GM19324 (cell line): Measurements from ENCODE around the gene RUNDC1.

Experiments used
- ATAC-seq: cut with Tn5 transposase; IDR thresholded peaks from one replicate; pipeline ENCODE4 v1.9.1; 2021; ENCODE audit warnings: mild to moderate bottlenecking, moderate library complexity; ENCODE audit not compliant: unreplicated experiment, low FRiP score

The RUNDC1 gene

DNA sequence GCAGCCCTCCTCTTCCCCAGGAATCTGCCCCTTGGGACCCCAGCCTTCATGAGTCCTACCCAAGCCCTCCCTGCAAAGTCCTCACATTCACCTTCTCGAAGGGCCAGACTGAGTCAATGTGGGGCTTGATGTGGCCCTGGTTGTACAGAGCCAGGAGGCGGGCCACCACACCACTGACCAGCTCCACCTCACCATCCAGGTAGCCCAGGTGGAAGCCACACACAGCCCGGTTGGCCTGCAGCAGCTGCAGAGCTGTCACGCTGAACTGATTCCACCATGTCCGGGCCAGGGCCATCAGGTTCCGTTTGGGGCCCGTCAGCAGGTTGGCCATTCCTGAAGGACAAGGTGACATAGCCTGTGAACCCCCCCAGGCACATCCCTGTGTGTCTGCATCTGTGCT lies 35.9 kb downstream of the RUNDC1 start:
- ATAC-seq, result no peak

DNA sequence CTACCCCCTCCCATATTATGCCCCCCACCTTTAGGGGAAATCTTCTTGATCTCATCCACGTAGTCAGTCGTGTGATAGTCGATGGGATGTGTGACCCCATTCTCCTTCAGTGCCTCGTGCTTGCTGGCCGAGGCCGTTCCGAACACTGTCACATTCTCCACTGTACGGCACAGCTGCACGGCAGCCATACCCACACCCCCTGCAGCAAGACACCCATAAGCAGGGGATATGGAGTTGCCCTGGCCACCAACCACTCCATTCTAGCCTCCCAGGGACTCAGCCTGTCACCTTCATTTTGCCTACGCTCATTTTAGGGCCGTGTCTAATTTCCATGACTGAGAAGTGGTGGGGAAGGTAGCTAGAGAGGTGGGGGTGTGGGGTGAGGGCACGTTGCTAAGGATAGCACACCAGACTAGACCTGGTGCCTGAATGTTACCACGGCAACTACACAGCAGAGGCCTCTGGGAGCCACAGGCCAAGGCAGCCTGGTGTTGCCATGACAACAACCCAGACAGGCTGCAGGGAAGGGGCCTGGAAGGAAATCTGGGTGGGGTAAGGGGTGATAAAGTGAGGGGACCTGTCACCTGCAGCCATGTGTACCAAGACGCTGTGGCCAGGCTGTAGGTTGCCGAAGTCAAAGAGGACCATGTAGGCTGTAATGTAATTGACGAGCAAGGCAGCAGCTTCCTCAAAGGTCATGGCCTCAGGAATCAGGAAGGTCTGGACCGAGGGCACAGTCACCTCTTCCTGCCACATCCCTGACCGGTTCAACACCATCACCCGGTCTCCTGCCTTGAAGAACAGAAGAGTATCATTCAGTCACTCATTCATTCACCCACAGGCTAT lies 37.9 kb downstream of the RUNDC1 start:
- ATAC-seq, result no peak

DNA sequence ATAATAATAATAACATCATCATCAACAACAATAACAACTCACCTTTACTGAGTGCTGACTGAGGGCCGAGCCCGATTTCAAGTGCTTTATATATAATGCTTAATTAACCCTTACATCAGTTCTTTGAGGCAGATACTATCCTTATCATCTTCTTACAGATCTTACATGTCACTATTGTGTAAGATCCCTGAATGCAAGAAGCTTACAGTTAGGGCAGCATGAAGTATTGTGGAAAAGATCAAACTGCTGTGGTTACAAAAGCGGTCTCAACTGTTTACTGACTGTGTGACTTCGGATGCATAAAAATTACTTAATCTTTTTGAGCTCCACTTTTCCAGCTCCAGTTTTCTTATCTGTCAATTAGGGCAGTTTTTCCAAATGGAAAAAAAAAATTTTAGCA lies 38.6 kb downstream of the RUNDC1 start:
- no peak for ATAC-seq

DNA sequence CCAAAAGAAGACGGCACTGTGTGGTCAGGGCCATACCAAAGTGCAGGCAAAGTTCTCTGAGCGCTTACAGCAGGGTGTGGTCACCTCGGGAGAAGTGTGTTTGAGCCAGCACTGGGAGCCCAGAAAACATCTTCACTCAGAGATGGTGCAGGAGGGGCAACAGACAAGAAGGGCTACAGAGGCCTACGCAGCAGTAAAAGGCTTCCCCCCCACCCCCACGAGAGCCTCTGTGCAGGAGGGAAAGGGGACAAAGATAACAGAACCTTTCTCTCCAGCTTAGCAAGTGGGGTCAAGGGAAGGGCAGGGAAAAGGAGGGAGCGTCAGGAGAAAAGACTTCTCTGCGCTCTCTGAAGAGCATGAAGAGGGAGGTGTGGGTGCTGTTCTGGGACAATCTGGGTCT lies 39.1 kb downstream of the RUNDC1 start:
- no peak for ATAC-seq

DNA sequence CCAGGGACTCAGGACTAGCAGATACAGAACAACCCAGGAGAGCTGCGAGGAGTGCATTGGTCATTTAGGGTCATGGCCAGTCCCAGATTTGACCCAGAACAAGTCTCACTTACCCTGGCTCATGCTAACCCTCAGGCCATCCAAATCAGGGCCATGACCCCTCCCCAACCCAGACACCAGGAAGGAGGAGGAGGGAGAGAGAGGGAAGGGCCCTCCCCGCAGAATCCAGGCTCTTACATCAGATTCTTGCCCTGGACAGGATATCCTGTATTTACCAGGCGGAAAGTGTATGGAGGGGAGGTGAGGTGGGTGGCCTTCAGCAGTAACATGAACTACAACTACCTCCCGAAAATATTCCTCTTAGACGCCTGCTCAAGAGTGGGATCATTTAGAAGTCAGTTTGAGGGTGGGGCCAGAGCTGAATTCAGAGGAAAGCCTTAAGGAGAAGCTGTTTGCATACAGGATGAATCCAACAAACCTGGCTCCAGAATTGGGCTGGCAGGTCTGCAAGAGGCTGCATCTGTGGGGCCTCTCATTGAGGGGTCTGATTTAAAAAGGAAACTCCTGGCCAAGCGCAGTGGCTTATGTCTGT lies 39.8 kb downstream of the RUNDC1 start:
- no peak for ATAC-seq

DNA sequence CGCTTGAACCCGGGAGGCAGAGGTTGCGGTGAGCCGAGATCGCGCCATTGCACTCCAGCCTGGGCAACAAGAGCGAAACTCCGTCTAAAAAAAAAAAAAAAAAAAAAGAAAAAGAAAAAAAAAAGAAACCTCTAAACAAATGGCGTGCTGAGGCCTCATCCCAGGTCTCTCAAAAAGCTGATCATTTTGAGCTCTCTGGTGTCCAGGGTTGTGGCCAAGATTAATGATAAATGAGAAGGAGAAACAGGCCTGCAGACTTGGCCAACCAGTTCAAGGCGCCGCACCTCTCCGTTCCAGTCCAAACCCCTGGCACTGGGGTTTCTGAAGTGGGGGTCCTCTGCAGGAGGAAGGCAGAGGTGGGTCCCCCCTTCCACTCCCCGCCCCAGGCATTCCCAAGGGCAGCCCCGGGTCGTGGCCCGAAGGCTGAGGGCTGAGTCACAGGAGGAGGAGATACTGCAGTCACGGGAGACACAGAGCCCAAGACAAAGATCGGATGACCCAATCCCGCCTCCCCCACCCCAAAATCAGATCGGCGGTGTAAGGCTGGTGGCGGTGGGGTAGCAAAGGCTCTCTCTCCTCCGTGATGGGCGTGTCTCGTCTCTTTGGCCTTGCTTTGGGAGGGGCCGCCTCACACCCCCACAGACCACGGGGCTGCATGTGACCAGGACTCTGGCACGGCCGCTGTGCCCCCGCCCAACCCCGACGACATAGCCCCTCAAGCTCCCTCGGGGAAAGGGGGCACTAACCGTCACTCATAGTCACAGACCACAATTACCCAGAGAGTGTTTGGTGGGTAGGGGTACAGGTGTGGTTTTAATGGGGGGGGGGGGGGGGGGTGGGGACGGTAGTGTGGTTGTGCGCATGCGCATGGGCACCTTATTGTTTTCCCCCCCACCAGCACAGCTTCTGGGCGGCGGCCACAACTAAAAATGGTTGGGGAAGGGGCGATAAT lies 40.7 kb downstream of the RUNDC1 start:
- no peak for ATAC-seq

DNA sequence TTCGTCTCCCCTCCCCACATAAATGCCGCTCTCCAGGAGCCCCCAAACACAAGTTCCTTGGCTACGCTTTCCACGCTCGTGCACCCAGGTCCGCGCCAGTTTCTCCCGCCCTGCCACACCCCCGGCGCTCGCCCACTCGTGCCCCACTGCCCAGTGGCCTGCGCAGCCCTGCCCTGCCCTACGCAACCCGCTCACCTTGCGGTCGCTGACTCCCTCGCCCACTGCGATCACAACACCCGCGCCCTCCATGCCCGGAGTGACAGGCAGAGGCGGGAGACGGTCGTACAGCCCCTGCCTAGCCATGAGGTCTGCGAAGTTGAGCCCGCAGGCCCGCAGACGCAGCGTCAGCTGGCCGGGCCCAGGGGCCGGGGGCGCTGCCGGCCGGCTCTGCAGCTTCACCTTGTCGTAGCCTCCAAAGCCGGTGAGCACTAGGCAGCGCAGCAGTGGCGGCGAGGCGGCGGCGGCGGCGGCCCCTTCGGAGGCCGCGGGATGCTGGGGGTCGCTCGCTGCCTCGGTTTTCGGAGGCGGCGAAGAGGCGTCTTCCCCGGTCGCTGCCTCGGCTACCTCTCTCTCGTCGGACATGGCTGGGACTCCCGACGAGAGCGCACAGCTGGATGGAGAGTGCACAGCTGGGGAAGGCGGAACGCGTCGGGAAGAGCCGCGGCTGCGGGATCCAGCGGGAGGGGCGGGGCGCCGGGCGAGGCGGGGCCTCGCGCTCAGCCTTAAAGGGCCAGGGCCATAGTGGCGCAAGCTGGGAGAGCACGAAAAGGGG lies 41.6 kb downstream of the RUNDC1 start, which contains the start of gene VAT1:
VAT1 (minus strand) TSS at position 645 of the 772 bp plus-strand sequence; CDS start at position 582, 63 bp downstream.
- no peak for ATAC-seq

DNA sequence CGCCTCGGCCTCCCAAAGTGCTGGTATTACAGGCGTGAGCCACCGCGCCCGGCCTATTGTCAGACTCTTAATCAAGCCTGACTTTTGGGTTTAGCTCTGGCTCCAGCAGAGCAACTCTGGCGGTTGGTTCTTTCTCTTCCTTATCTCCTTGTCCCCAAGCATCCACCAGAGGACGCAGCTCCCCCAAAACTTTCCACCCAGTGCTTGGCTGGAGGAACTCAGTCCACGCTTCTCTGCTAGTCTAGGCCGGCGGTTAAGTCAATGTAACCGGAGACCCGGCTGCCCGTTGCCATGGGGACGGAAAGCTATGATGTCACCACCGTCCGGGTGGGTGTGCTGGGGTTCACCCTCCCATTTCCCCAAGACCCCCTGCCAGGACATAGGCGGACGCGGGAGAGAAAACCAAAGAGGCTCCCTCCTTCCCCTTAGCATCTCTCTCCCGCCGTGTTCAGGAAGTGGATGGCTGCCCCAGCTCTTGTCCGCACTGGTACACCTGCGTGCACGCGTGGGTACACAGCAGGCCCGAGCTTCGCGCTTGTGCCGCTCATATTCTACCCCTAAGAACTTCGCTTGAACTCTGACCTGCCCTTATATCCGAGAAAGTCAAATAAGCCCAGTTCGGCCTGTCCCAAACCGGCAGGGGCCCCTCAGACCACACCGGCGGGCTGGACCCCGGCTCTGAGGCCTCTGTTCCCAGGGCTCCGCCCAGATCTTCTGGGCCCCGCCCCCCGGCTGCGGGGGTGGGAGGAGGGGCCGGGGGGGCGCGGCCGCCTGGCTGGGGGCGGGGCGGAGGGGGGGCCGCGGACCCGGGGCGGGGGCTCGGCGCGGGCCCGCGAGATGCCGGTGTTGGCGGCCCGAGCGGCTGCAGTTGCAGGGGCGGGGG lies 44.3 kb downstream of the RUNDC1 start, which contains the start of gene RND2:
RND2 (plus strand) TSS at position 825 of the 883 bp plus-strand sequence. CDS start 117 bp downstream, outside the sequence.
- ATAC-seq, result no peak

DNA sequence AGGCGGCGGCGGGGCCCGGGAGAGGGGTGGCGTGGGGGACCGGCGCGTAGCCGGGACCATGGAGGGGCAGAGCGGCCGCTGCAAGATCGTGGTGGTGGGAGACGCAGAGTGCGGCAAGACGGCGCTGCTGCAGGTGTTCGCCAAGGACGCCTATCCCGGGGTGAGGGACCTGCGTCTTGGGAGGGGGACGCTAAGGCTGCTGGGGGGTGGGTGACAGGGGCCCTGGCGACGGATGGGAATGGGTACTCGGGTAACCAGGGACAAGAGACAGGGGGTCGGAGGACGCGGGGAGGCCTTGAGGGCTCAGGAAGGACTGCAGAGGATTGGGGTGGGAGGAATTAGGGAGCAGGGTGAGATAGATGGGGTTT lies 44.9 kb downstream of the RUNDC1 start:
- no peak for ATAC-seq

DNA sequence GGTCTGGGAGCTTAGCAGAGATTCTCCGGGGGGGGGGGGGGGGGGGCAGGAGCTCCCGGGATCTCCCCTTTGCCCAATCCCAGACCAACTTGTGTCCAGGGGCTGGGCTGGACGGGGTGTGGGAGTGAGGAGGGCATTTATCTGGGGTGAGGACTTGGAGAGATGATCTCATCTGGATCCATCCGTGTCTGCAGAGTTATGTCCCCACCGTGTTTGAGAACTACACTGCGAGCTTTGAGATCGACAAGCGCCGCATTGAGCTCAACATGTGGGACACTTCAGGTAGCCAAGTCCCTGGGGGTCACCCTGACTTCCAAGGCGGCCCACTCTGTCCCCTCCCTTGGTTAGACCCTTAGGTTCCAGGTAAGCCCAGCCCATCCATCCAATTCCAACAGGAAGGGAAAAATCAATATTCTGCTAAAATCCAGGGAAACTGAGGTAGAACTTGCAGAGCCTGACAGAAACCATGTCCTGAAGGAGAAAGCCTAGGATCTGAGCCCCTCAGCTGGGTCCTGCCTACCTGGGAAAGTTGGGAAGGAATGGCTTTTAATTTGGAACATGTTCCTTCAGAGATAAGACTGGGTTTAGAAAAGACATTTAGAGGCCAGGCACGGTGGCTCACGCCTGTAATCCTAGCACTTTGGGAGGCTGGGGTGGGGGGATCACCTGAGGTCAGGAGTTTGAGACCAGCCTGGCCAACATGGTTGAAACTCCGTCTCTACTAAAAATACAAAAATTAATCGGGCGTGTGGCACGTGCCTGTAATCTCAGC lies 45.6 kb downstream of the RUNDC1 start:
- no peak for ATAC-seq

DNA sequence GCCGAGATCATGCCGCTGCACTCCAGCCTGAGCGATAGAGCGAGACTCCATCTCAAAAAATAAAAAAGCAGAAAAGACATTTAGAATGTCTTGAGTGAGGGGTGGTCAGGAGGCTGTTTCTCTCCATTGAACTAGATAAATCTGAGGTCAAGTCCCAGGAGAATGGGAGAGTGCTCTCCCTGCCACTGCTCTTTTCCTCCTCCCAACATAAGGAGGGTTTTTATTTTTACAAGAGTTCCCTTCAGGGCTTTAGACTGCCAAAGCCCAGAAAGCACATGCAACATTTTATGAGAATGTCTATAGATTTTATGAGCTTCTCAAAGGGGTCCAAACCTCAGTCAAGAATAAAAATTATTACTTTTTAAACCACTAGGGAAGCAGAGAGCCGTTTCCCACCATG lies 46.2 kb downstream of the RUNDC1 start:
- no peak for ATAC-seq

DNA sequence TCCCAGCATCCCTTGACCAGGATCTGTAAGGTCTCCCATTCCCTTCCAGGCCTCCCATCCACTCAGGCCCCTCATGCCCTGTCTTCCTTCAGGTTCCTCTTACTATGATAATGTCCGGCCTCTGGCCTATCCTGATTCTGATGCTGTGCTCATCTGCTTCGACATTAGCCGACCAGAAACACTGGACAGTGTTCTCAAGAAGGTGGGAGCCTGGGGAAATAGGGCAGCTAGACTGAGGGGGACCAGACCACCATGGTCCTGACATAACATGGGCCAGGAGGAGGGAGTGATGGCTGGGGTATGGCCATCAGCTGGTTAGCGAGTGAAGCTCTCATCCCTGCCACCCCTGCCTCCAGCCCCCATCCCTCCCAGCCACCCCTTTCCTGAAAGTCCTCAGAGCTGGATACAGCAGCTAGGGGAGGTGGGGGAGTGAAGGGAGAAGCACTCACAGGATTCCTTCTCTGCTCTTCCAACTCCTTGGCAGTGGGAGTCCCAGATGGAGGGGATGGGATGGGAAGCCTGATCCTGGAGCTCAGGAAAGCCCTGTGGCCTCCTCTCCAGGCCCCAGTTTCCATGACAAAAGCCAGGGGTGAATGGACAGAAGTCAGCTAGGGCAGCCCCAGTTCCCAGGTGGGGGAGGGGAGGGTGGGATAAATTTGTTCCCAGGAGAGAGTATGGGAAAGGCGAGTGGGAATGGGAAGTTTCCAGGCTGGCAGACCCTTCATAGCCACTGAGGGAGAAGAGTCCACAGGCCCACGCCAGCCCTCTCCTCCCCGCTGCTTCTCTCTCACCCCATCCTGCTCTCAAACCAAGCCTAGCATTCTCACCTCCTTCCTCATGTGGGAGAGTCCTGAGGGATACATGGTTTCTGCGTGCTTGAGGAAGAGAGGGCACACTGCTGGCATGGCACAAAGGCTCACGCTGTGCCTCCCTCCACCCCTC lies 47.0 kb downstream of the RUNDC1 start:
- ATAC-seq, result no peak

DNA sequence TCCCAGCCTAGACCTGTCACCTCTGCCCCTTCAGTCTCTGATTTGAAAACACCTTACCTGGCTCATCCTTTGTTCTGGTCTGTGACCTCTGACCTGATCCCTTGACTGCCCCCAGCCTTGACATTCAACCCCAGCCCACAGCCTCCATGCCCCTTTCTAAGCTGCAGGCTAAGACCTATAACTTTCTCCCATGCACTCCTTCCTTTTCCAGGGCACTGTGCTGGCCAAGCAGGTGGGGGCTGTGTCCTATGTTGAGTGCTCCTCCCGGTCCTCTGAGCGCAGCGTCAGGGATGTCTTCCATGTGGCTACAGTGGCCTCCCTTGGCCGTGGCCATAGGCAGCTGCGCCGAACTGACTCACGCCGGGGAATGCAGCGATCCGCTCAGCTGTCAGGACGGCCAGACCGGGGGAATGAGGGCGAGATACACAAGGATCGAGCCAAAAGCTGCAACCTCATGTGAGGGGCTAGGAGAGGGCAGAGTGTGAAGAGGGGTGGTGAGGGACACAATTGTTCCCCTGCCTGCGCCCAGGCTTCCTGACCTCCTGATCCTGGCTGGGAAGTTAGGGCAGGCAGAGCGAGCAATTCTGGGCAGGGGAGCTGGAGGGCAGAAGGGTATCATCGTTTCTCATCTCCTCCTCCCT lies 48.0 kb downstream of the RUNDC1 start:
- no peak for ATAC-seq

DNA sequence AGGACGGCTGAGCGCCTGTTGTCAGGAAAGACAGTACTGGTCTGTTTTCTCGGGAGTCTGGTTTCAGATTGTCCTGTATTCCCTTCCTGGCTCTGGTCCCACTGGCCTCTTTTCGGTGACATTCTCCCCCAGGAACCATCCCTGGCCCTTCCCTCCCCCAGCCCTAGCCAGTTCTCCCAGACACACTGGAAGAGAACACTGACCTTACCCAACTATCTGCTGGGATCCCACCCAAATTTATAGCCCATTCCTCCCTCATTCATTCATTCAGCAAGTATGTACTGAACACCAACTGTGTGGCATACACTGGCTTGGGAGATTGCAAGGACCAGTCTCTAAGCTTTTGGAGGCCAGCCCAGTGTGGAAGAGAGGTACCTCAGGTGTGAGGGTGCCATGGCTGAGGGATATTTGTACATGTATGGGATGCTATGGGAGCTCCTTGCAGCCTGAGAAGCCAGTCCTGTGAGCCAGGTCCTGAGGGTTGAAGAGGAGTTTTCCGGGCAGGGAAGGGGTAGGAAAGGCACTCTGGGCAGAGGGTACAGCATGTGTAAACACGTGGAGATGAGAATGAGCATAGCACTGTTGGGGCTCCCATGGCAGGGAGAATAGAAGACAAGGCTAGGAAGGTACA lies 49.9 kb downstream of the RUNDC1 start:
- ATAC-seq, result no peak

DNA sequence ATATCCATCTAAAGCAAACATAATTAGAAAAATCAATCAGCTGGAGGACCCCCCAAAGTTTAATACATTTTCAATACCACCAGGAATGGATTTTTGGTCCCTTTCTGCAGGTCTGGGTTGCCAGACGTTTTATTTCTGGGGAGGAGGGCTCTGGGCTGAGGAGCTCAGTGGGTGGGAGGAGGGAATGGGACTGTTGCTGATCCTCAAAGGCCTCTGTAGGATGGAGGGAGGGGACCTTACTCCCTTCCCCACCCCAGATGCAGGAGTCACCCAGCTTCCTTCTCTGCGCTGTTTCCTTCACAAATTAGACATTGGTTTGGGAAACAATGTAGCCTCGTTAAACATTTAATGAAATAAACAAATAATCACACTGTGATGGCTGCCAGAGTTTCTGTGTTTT lies 51.3 kb downstream of the RUNDC1 start:
- no peak for ATAC-seq
